ACC112 (cell line): ENCODE measurements around the gene ZC2HC1B.

Experiments
- H2AFZ ChIP-seq: fragments of 200-600 bp; sonication (generic); one replicate; pipeline ENCODE4 v1.6.0; 2017; ENCODE audit warnings: antibody characterized with exemption, low read length; ENCODE audit not compliant: unreplicated experiment
- H3K27ac ChIP-seq: fragments of 200-600 bp; sonication (generic); 2 replicates; pipeline ENCODE4 v1.5.1; 2014; ENCODE audit warnings: low read depth, mild to moderate bottlenecking, antibody characterized with exemption, low read length, moderate library complexity
- H3K27me3 ChIP-seq: fragments of 200-600 bp; sonication (generic); 2 replicates; pipeline ENCODE4 v1.6.1; 2014; ENCODE audit warnings: mild to moderate bottlenecking, antibody characterized with exemption, low read length, moderate library complexity, mixed read lengths; ENCODE audit not compliant: insufficient read depth
- H3K36me3 ChIP-seq: fragments of 200-600 bp; sonication (generic); 2 replicates; pipeline ENCODE4 v1.6.1; 2016; ENCODE audit warnings: mild to moderate bottlenecking, antibody characterized with exemption, low read length, moderate library complexity, mixed read lengths; ENCODE audit not compliant: insufficient read depth
- H3K4me1 ChIP-seq: fragments of 200-600 bp; sonication (generic); one replicate; pipeline ENCODE4 v1.6.1; 2016; ENCODE audit warnings: low read length, mixed read lengths; ENCODE audit not compliant: insufficient read depth, unreplicated experiment, control insufficient read depth
- H3K4me3 ChIP-seq: fragments of 200-600 bp; sonication (generic); 2 replicates; pipeline ENCODE4 v1.5.1; 2014; ENCODE audit warnings: mild to moderate bottlenecking, low read depth, low read length
- H3K79me2 ChIP-seq: fragments of 200-600 bp; sonication (generic); one replicate; pipeline ENCODE4 v1.6.0; 2016; ENCODE audit warnings: low read length; ENCODE audit not compliant: control insufficient read depth, unreplicated experiment, insufficient read depth

The ZC2HC1B gene

GRCh38 chr6:143949535-143949934 is 85.3 kb downstream of the ZC2HC1B start:
- Histone ChIP-seq H3K4me3 (no peak overlapping the region), H3K27ac (no peak overlapping the region), H3K79me2 (no peaks in the 10 kb centered on the region), H3K36me3 (no peaks in the 10 kb centered on the region), H3K4me1 (no peaks in the 10 kb centered on the region), H3K27me3 (no peaks in the 10 kb centered on the region), H2AFZ (no peak overlapping the region)

DNA sequence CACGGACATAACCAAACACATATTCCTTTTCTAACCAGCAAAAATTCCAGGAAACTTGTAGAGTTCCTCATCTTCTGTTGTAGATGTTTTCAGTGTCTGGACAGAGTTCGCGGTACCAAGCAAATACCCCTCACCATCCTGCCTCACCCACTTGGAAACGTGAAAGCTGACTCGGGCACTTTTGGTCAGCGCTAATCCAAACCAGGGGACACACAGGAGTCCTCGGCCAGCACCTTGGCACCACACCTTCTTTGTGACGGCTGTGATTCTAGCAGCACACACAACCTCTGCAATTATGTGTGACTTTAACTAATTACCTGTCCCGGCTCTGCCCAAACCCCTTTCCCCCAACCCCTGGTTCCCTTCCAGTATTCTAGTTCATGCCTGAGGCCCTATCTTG is 85.7 kb downstream of the ZC2HC1B start:
- Histone ChIP-seq H3K4me1 (no peaks in the 10 kb centered on the region), H3K79me2 (no peaks in the 10 kb centered on the region), H3K36me3 (no peaks in the 10 kb centered on the region), H3K27me3 (no peaks in the 10 kb centered on the region), H2AFZ (no peak overlapping the region), H3K27ac (no peak overlapping the region), H3K4me3 (no peak overlapping the region)

GRCh38 chr6:143950875-143951274 is 86.6 kb downstream of the ZC2HC1B start:
- Histone ChIP-seq H3K27me3 (no peaks in the 10 kb centered on the region), H3K79me2 (no peaks in the 10 kb centered on the region), H3K4me1 (no peaks in the 10 kb centered on the region), H3K4me3 (no peak overlapping the region), H3K27ac (no peak overlapping the region), H2AFZ (no peak overlapping the region), H3K36me3 (no peaks in the 10 kb centered on the region)

DNA sequence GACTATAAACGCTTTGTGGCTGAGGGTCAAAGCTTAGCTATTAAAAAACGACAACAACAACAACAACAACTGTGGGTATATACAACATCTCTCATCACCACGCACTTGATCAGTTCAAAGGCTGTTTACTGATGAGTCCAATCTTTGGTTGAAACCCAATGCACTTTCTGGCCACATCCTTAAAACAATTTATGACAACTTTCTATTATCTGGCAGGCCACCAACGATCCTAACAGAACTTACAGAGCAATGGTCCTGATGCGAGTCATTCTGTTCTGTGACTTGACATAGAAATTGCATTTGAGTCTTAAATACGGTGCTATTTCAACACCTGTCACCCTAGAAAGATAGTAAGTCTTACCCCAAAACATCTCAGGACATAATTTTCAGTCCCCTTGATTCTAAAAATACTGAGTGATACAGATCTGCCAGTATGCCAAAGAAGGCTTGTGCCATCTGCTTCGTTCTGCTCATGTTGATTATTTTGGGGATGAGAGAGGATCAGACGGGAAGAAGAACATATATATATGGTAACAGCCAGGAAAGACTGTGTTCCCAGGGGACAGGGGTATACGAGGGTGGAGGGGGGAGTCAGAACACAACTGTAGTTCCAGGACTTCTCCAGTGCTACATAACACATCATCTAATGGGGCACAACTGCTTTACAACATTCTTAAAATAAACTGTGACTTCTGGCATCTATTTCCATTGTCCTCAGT is 87.9 kb downstream of the ZC2HC1B start:
- H2AFZ ChIP-seq, result no peak overlapping the region
- no peak overlapping the region for H3K27ac ChIP-seq
- H3K27me3 ChIP-seq, result no peaks in the 10 kb centered on the region
- H3K36me3 ChIP-seq, result no peaks in the 10 kb centered on the region
- H3K4me1 ChIP-seq, result no peaks in the 10 kb centered on the region
- no peaks in the 10 kb centered on the region for H3K79me2 ChIP-seq
- H3K4me3 ChIP-seq, result no peak overlapping the region

DNA sequence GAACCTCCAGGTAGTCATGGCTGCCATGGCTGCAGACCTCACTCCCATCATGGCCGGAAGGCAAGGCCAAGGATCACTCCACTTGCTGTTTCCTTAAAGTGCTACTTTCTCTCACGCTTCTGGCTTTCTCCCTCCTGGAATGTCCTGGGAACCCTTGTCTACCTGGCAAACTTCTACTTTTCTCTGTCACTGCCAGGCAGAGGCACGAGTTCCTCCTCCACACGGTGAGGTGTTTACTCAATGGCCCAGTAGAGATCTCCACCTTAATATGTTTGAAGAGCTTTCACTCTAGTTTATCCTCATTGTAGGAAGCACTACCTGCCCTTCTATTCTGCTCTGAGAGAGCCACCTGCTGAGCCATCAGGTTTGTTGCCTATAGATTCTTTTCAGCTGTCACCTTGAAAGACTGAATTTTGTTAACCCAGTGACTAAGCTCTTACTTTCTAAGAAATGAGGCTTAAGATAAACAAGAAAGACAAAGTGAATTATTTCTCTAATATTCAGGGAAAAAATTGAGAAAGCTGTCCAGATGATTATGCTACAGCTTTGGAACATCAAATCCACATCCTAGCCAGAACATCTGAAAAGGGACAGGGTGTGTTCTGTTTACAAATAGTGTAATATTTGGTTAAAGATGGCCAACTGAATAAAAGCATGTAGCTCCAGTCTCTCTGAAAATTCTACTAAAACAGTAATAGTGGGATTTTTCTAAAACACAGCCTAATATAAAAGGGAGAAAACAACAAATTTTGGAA is 88.8 kb downstream of the ZC2HC1B start:
- Histone ChIP-seq H2AFZ (no peak overlapping the region), H3K27me3 (no peaks in the 10 kb centered on the region)

DNA sequence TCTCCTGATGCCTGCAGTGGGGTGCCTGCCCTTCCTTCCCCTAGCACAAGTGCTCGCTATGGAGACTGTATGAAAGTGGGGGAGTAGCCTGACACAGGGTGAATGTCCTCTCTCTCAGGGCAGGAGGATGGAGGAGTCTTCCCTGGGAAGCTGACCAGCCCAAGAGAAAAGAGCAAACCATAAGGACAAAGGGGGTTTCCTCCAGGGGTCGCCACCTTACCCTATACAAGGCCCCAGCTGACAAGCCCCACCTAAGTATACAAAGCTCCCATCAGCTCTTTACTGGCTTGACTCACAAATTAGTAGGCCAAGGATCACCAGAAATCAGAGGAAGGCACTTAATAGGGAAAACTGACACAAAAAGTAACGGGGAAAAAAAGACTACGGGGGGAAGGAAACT is 89.6 kb downstream of the ZC2HC1B start:
- H3K27me3 ChIP-seq, result no peaks in the 10 kb centered on the region
- H3K36me3 ChIP-seq, result no peaks in the 10 kb centered on the region
- H2AFZ ChIP-seq, result no peak overlapping the region
- no peaks in the 10 kb centered on the region for H3K4me1 ChIP-seq
- H3K4me3 ChIP-seq, result no peak overlapping the region
- no peaks in the 10 kb centered on the region for H3K79me2 ChIP-seq
- H3K27ac ChIP-seq, result no peak overlapping the region

More for the DNA sequence above, 88.8 kb downstream of the ZC2HC1B start:
- H3K79me2 ChIP-seq, result no peaks in the 10 kb centered on the region
- H3K4me3 ChIP-seq, result no peak overlapping the region
- H3K4me1 ChIP-seq, result no peaks in the 10 kb centered on the region
- H3K27ac ChIP-seq, result no peak overlapping the region
- no peaks in the 10 kb centered on the region for H3K36me3 ChIP-seq

GRCh38 chr6:143955971-143956370 is 91.7 kb downstream of the ZC2HC1B start:
- no peaks in the 10 kb centered on the region for H3K79me2 ChIP-seq
- H3K27me3 ChIP-seq, result no peaks in the 10 kb centered on the region
- no peak overlapping the region for H3K4me3 ChIP-seq
- no peak overlapping the region for H2AFZ ChIP-seq
- no peaks in the 10 kb centered on the region for H3K4me1 ChIP-seq
- H3K27ac ChIP-seq, result no peak overlapping the region
- no peaks in the 10 kb centered on the region for H3K36me3 ChIP-seq

DNA sequence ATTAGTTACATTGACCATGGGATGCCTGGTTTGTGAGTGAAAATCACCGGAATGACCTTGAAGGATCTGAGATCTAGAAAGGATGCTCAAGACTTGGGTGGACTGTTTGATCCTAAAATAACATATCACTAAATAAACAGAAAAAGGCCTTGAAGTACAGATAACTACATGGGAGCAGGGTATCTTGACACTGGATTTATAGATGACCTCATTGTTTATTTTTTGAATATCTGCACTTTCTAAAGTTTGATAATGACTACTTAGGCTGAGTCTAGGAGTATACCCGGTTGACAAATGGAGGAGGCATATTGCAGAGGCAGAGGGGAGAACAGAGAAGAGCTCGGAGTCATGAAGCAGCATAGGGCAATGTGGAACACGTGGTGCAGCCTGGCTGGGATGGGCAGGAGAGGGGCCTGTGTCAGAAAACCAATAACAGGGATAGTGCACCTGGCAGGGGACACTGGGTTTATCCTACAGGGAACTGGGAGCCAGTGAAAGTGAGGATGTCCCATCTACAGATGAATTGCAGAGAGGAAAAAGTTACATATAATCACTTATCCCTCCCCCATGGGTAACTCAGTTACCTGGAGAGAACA is 93.5 kb downstream of the ZC2HC1B start:
- Histone ChIP-seq H3K4me1 (no peaks in the 10 kb centered on the region), H3K27ac (no peak overlapping the region)

GRCh38 chr6:143958839-143959399 is 94.6 kb downstream of the ZC2HC1B start:
- H3K4me3 ChIP-seq, result no peak overlapping the region
- H3K36me3 ChIP-seq, result no peaks in the 10 kb centered on the region
- no peak overlapping the region for H3K27ac ChIP-seq
- H3K4me1 ChIP-seq, result no peaks in the 10 kb centered on the region
- H3K79me2 ChIP-seq, result no peaks in the 10 kb centered on the region
- 0 out of 2 replicates have a peak, but pooled peaks cover 11% of the 10 kb centered on the region for H3K27me3 ChIP-seq
- H2AFZ ChIP-seq, result no peak overlapping the region

More for the DNA sequence above, 93.5 kb downstream of the ZC2HC1B start:
- Histone ChIP-seq H2AFZ (no peak overlapping the region), H3K4me3 (no peak overlapping the region), H3K36me3 (no peaks in the 10 kb centered on the region), H3K27me3 (0 out of 2 replicates have a peak, but pooled peaks cover 5% of the 10 kb centered on the region), H3K79me2 (no peaks in the 10 kb centered on the region)

- H3K79me2 ChIP-seq, result no peaks in the 10 kb centered on the region
- H3K27me3 ChIP-seq, result 0 out of 2 replicates have a peak, but pooled peaks cover 11% of the 10 kb centered on the region
- H2AFZ ChIP-seq, result no peak overlapping the region
- H3K36me3 ChIP-seq, result no peaks in the 10 kb centered on the region
- H3K27ac ChIP-seq, result no peak overlapping the region
- H3K4me3 ChIP-seq, result no peak overlapping the region
- no peaks in the 10 kb centered on the region for H3K4me1 ChIP-seq
Observed at GRCh38 chr6:143959927-143960326, 95.7 kb downstream of the ZC2HC1B start.
